ENCODE measurements around the gene WDR47. TPM values are rescaled to one million over a fixed set of nuclear protein-coding genes. Genes with fewer than 3 reads are reported as not detected.

The WDR47 gene
- total RNA-seq, 2 donors from 2014 or later: 18.7 to 20.5 TPM

DNA sequence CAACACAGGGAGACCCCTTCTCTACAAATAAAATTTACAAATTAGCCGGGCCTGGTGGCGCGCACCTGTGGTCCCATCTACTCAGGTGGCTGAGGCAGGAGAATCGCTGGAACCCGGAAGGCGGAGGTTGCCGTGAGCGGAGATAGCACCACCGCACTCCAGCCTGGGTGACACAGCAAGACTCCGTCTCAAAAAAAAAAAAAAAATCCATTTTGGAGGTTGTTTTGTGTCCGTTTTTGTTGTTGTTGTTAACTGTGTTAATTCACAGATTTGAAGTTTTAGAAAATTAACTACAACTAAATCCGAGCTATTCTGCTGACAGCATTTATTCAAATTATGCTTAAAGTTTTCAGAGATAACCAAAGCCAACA is 79.2 kb downstream of the WDR47 start:
- Histone ChIP-seq H3K4me3 (peak overlapping the region; percentile 70), H3K9me3 (no peaks in the 10 kb centered on the region), H3K36me3 (no peaks in the 10 kb centered on the region), H3K27me3 (replicated peaks; ENCODE audit: insufficient read depth) (no peaks in the 10 kb centered on the region), H3K27ac (peak overlapping the region; percentile 87 to 93), H3K4me1 (ENCODE audit: control insufficient read depth in 1 of 2, low read depth in 2 of 2) (peaks cover 10 to 23% of the 10 kb centered on the region in 2 donors)
- TF ChIP-seq, protein P1, sequence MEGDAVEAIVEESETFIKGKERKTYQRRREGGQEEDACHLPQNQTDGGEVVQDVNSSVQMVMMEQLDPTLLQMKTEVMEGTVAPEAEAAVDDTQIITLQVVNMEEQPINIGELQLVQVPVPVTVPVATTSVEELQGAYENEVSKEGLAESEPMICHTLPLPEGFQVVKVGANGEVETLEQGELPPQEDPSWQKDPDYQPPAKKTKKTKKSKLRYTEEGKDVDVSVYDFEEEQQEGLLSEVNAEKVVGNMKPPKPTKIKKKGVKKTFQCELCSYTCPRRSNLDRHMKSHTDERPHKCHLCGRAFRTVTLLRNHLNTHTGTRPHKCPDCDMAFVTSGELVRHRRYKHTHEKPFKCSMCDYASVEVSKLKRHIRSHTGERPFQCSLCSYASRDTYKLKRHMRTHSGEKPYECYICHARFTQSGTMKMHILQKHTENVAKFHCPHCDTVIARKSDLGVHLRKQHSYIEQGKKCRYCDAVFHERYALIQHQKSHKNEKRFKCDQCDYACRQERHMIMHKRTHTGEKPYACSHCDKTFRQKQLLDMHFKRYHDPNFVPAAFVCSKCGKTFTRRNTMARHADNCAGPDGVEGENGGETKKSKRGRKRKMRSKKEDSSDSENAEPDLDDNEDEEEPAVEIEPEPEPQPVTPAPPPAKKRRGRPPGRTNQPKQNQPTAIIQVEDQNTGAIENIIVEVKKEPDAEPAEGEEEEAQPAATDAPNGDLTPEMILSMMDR (IDR thresholded peaks at IDR 0.05): no peak
- no peak for DNase-seq (ENCODE audit: low spot score)
- ATAC-seq (ENCODE audit: insufficient number of reproducible peaks, low FRiP score, low read depth): no peak

DNA sequence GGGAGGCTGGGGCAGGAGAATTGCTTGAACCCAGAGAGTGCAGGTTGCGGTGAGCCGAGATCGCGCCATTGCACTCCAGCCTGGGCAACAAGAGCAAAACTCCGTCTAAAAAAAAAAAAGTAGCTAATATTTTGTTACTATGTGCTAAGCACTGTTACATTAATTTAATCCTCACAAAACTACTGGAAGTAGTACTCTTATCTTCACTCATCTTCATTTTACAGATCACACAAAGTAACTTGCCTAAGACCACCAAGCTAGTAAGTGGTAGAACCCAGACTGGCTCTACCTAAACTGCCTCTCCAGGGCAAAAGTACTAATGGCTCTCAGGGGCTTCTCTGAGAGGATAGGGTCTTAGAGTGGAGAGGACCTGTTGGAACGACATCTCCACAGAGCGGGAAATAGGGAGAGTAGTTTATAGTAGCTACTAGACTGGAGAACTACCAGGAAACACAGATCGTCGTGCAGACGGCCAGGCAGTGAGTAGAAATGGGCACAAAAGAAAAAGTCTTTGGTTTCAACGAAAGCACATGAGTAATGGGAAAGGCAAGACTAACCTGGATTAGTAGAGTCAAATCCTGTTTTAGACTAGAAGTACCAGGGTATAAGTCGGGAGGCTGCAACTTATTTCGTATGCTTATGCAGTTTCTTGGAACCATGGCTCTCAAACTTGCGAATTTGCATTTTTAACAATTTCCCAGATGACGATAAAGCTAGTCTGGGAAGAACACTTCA is 80.0 kb downstream of the WDR47 start:
- peaks cover 10 to 23% of the 10 kb centered on the region in 2 donors for H3K4me1 ChIP-seq (ENCODE audit: control insufficient read depth in 1 of 2, low read depth in 2 of 2)
- H3K36me3 ChIP-seq: no peaks in the 10 kb centered on the region
- H3K27ac ChIP-seq: peak overlapping the region in 1 of 2 donors; percentile 87
- TF ChIP-seq, protein P1 (IDR thresholded peaks at IDR 0.05): no peak
- H3K27me3 ChIP-seq (replicated peaks; ENCODE audit: insufficient read depth): no peaks in the 10 kb centered on the region
- no peaks in the 10 kb centered on the region for H3K9me3 ChIP-seq
- DNase-seq (ENCODE audit: low spot score): no peak
- ATAC-seq (ENCODE audit: insufficient number of reproducible peaks, low FRiP score, low read depth): no peak
- H3K4me3 ChIP-seq: peak overlapping the region; percentile 70

DNA sequence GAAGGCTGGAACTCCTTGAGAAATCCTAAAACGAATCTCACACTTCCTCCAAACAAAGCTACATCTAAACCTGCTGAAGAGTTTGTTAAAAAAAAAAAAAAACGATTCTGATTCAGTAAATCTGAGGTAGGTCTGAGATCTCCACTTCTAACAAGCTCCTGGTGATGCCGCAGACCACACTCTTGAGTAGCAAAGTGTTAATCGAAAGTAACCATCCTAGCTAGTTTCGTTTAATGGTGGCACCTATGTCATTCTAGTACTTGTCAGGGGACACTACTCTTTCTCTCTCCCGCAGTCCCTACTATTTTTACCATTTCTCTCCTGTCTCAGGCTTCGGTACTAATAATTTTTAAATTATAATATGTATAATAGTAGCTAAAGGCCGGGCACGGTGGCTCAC is 80.7 kb downstream of the WDR47 start:
- no peaks in the 10 kb centered on the region for H3K9me3 ChIP-seq
- DNase-seq (ENCODE audit: low spot score) (no peak), ATAC-seq (ENCODE audit: insufficient number of reproducible peaks, low FRiP score, low read depth) (no peak)
- no peaks in the 10 kb centered on the region for H3K36me3 ChIP-seq
- TF ChIP-seq, protein P1 (IDR thresholded peaks at IDR 0.05): no peak
- no peak overlapping the region for H3K4me3 ChIP-seq
- no peak overlapping the region for H3K27ac ChIP-seq
- peaks cover 10 to 23% of the 10 kb centered on the region in 2 donors for H3K4me1 ChIP-seq (ENCODE audit: control insufficient read depth in 1 of 2, low read depth in 2 of 2)
- H3K27me3 ChIP-seq (replicated peaks; ENCODE audit: insufficient read depth): no peaks in the 10 kb centered on the region

DNA sequence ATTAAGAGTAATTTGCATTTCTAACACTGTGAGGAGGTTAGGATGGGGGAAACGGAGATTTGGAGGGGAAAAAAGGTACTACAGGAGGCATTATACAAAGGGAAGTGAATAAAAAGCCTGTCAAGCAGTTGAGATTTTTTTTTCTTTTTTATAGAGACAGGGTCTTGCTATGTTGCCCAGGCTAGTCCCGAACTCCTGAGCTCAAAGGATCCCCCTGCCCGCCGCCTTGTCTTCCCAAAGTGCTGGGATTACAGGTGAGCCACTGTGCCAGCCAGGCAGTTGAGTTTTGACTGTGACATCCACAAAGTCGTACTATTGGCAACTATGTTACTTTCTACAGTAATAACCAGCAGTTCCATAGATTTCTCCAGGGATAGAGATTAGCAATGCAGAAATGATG is 81.2 kb downstream of the WDR47 start:
- H3K27me3 ChIP-seq (replicated peaks; ENCODE audit: insufficient read depth): no peaks in the 10 kb centered on the region
- ATAC-seq (ENCODE audit: insufficient number of reproducible peaks, low FRiP score, low read depth) (no peak), DNase-seq (ENCODE audit: low spot score) (no peak)
- no peaks in the 10 kb centered on the region for H3K9me3 ChIP-seq
- TF ChIP-seq, protein P1 (IDR thresholded peaks at IDR 0.05): no peak
- no peaks in the 10 kb centered on the region for H3K36me3 ChIP-seq
- no peak overlapping the region for H3K27ac ChIP-seq
- peaks cover 10 to 23% of the 10 kb centered on the region in 2 donors for H3K4me1 ChIP-seq (ENCODE audit: control insufficient read depth in 1 of 2, low read depth in 2 of 2)
- H3K4me3 ChIP-seq: no peak overlapping the region

DNA sequence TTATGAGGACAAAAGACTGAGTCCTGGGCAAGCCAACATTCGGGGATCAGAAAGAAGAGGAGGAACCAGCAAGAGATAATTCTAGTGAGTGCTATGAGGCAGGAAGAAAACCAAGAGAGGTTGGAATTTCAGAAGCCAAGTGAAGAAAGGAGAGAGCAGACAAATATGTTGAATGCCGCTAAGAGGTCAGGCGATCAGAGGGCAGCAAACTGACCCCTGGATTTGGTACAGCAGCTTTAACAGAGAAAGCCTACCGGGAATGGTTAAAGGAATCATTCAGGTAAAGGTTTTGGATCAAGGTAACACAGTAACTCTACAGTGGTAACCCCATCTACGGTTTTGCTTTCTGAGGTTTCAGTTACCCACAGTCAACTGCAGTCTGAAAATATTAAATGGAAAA is 84.0 kb downstream of the WDR47 start:
- H3K36me3 ChIP-seq: peaks cover 7% of the 10 kb centered on the region
- H3K4me3 ChIP-seq: no peak overlapping the region
- TF ChIP-seq, protein P1 (IDR thresholded peaks at IDR 0.05): no peak
- ATAC-seq (ENCODE audit: insufficient number of reproducible peaks, low FRiP score, low read depth) (no peak), DNase-seq (ENCODE audit: low spot score) (no peak)
- H3K27me3 ChIP-seq (replicated peaks; ENCODE audit: insufficient read depth): no peaks in the 10 kb centered on the region
- H3K27ac ChIP-seq: no peak overlapping the region
- H3K4me1 ChIP-seq (ENCODE audit: control insufficient read depth in 1 of 2, low read depth in 2 of 2): peaks cover 10 to 19% of the 10 kb centered on the region in 2 donors
- no peaks in the 10 kb centered on the region for H3K9me3 ChIP-seq

Data from thoracic aorta (tissue), 2 donors.